D341Med (cell line): Measurements from ENCODE around the gene ELK1.

Experiments
- DNase-seq: peaks from one replicate; pipeline ENCODE4 v3.0.0; 2012; ENCODE audit warnings: low spot score

The ELK1 gene

GRCh38 chrX:47645530-47645929, 4.8 kb downstream of the ELK1 start:
- no peak for DNase-seq

GRCh38 chrX:47644557-47645091, 5.7 kb downstream of the ELK1 start:
- DNase-seq: no peak

GRCh38 chrX:47643926-47644325, 6.4 kb downstream of the ELK1 start:
- no peak for DNase-seq

- DNase-seq: no peak
These were observed 11.5 kb downstream of the ELK1 start for GRCh38 chrX:47638816-47639215.

- no peak for DNase-seq
These were observed 12.7 kb downstream of the ELK1 start for GRCh38 chrX:47637546-47638195.

- no peak for DNase-seq
These were observed 15.3 kb downstream of the ELK1 start for GRCh38 chrX:47634871-47635575.

GRCh38 chrX:47633689-47634590, 16.4 kb downstream of the ELK1 start:
- DNase-seq: no peak

GRCh38 chrX:47632666-47633065, 17.7 kb downstream of the ELK1 start:
- no peak for DNase-seq

- DNase-seq: no peak
These were observed 18.7 kb downstream of the ELK1 start for GRCh38 chrX:47631676-47632075.

GRCh38 chrX:47629419-47630200, 20.8 kb downstream of the ELK1 start, which contains the start of gene CFP:
Gene CFP (minus strand): TSS chrX:47629930. CDS start chrX:47629844, 86 bp downstream.
- no peak for DNase-seq

- DNase-seq: no peak
These were observed 21.4 kb downstream of the ELK1 start for GRCh38 chrX:47628982-47629381.

GRCh38 chrX:47625365-47625764, 25.0 kb downstream of the ELK1 start:
- no peak for DNase-seq

- peak; percentile 81 for DNase-seq
These were observed 26.8 kb downstream of the ELK1 start for GRCh38 chrX:47623540-47624027.

- no peak for DNase-seq
These were observed 28.5 kb downstream of the ELK1 start for GRCh38 chrX:47621851-47622250.

- no peak for DNase-seq
These were observed 30.1 kb downstream of the ELK1 start for GRCh38 chrX:47620303-47620685.

- DNase-seq: peak; percentile 96
These were observed 30.7 kb downstream of the ELK1 start, which contains the start of gene SYN1 for GRCh38 chrX:47619486-47620302. Gene SYN1 (minus strand): TSS chrX:47619857. CDS start chrX:47619728, 129 bp downstream.

- no peak for DNase-seq
These were observed 31.4 kb downstream of the ELK1 start for GRCh38 chrX:47618923-47619485.

GRCh38 chrX:47614618-47615017, 35.7 kb downstream of the ELK1 start:
- no peak for DNase-seq

GRCh38 chrX:47613082-47613481, 37.3 kb downstream of the ELK1 start:
- DNase-seq: no peak

- DNase-seq: no peak
These were observed 37.9 kb downstream of the ELK1 start for GRCh38 chrX:47612418-47612817.
